ENCODE data around the gene ZNF644. TPM values are rescaled to one million over a fixed set of nuclear protein-coding genes. Genes with fewer than 3 reads are reported as not detected.
"Not testable (repeated sequence)": the region's sequence is repeated elsewhere in the genome, so short reads cannot be mapped to it uniquely, and the experiment has no call there.

ZNF644 gene
- total RNA-seq, 2 donors from 2014 or later: 36.3 to 54.3 TPM

GRCh38 chr1:90891756-90892155 lies 130.1 kb downstream of the ZNF644 start:
- H3K36me3 ChIP-seq; H3K9me3 ChIP-seq; H3K4me3 ChIP-seq; H3K27ac ChIP-seq; H3K4me1 ChIP-seq (replicated peaks); H3K27me3 ChIP-seq (replicated peaks; ENCODE audit: insufficient read depth); DNase-seq (ENCODE audit: low spot score); intact Hi-C loops (cut with DNase I): not testable (repeated sequence)
- 97% methylated on average over 12 of the region's 28 CpGs for WGBS

DNA sequence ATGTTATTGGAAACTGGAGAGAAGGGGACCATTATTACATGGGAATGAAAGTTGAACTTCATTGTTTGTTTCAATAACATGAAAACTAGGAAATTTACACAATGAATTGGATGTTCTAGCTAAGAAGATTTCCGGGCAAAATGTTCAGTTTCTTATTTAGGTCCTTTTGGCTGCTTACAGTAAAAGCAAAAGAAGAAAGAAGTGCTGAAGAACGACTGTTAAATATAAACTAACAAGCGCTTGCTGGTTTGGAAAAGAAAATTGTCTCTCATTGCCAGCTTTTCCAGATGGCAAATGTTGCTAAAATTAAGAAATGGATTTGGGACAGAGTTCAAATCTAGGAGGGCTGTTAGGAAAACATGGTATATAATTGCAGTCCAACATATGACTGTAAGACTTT lies 139.6 kb downstream of the ZNF644 start:
- intact Hi-C loops (cut with DNase I): no loop called here
- WGBS: 60% methylated on average over 3 of the region's 3 CpGs
- TF ChIP-seq, protein P1, sequence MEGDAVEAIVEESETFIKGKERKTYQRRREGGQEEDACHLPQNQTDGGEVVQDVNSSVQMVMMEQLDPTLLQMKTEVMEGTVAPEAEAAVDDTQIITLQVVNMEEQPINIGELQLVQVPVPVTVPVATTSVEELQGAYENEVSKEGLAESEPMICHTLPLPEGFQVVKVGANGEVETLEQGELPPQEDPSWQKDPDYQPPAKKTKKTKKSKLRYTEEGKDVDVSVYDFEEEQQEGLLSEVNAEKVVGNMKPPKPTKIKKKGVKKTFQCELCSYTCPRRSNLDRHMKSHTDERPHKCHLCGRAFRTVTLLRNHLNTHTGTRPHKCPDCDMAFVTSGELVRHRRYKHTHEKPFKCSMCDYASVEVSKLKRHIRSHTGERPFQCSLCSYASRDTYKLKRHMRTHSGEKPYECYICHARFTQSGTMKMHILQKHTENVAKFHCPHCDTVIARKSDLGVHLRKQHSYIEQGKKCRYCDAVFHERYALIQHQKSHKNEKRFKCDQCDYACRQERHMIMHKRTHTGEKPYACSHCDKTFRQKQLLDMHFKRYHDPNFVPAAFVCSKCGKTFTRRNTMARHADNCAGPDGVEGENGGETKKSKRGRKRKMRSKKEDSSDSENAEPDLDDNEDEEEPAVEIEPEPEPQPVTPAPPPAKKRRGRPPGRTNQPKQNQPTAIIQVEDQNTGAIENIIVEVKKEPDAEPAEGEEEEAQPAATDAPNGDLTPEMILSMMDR (IDR thresholded peaks at IDR 0.05): no peak
- TF ChIP-seq POLR2A (IDR thresholded peaks at IDR 0.05) (no peak), POLR2AphosphoS5 (IDR thresholded peaks at IDR 0.05) (no peak)

DNA sequence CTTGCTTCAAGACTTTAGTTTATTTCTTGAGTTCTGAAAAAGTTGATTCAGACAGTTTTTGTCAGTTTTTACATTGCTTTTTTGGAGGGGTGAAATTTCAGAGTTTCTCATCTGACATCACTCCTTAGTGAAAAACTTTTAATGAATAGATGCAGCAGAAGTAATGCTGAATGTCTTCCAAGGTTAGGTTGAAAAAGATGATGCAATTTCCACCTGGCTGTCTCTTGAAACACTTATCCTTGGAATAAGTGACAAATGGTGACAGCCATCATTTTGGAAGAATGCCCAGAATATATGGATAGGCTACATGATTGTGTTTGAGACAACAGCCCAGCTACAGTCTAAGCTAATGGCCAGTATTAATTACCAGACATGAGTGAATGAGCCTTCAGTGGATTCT lies 140.8 kb downstream of the ZNF644 start:
- TF ChIP-seq, protein P1 (IDR thresholded peaks at IDR 0.05): no peak
- TF ChIP-seq POLR2AphosphoS5 (IDR thresholded peaks at IDR 0.05) (no peak), POLR2A (IDR thresholded peaks at IDR 0.05) (no peak)
- no peak overlapping the region for H3K27ac ChIP-seq
- DNase-seq (ENCODE audit: low spot score): no peak
- intact Hi-C loops (cut with DNase I): no loop called here
- no peaks in the 10 kb centered on the region for H3K4me1 ChIP-seq (replicated peaks)
- H3K36me3 ChIP-seq: no peaks in the 10 kb centered on the region
- H3K27me3 ChIP-seq (replicated peaks; ENCODE audit: insufficient read depth): no peaks in the 10 kb centered on the region
- H3K4me3 ChIP-seq: no peak overlapping the region
- H3K9me3 ChIP-seq: no peaks in the 10 kb centered on the region

More for the DNA sequence above, 139.6 kb downstream of the ZNF644 start:
- Histone ChIP-seq H3K4me3 (no peak overlapping the region), H3K9me3 (no peaks in the 10 kb centered on the region), H3K4me1 (replicated peaks) (no peaks in the 10 kb centered on the region), H3K27ac (no peak overlapping the region), H3K27me3 (replicated peaks; ENCODE audit: insufficient read depth) (no peaks in the 10 kb centered on the region), H3K36me3 (no peaks in the 10 kb centered on the region)
- no peak for DNase-seq (ENCODE audit: low spot score)

DNA sequence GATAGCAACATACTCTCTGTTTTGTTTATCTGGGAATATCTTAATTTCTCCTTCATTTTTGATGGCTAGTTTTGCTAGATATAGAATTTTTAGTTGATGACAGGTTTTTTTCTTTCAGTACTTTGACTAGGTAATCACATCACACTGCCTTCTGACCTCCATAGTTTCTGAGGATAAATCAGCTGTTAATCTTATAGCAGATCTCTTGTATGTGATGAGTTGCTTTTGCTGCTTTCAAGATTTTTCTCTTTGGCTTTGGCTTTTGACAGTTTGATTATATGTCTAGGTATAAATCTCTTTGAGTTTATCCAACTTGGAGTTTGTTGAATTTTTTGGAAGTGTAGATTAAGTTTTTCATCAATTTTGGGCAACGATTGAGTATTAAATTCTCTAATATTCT lies 142.6 kb downstream of the ZNF644 start:
- Histone ChIP-seq H3K4me1 (replicated peaks) (no peaks in the 10 kb centered on the region), H3K27me3 (replicated peaks; ENCODE audit: insufficient read depth) (no peaks in the 10 kb centered on the region), H3K9me3 (no peaks in the 10 kb centered on the region), H3K36me3 (no peaks in the 10 kb centered on the region), H3K4me3 (no peak overlapping the region), H3K27ac (no peak overlapping the region)
- DNase-seq (ENCODE audit: low spot score): no peak
- intact Hi-C loops (cut with DNase I): no loop called here
- TF ChIP-seq POLR2AphosphoS5 (IDR thresholded peaks at IDR 0.05) (no peak), POLR2A (IDR thresholded peaks at IDR 0.05) (no peak)
- TF ChIP-seq, protein P1 (IDR thresholded peaks at IDR 0.05): no peak
- 100% methylated on average over 1 of the region's 1 CpG for WGBS

DNA sequence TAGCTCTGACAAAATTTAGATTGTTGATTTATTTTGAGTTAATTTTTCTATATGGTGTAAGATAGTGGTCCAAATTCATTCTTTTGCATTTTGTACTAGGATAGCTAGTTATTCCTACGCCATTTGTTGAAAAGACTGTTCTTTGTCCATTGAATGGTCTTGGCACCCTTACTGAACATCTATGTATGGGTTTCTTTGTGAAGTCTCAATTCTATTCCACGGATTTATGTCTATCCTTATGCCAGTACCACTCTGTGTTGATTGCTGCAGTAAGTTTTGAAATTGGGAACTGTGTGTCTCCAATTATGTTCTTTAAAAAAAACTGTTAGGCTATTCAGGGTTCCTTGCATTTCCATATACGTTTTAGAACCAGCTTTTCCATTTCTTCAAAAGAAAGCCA lies 145.7 kb downstream of the ZNF644 start:
- Histone ChIP-seq H3K4me1 (replicated peaks) (no peaks in the 10 kb centered on the region), H3K27me3 (replicated peaks; ENCODE audit: insufficient read depth) (no peaks in the 10 kb centered on the region), H3K36me3 (no peaks in the 10 kb centered on the region), H3K4me3 (no peak overlapping the region), H3K27ac (no peak overlapping the region), H3K9me3 (no peaks in the 10 kb centered on the region)
- TF ChIP-seq, protein P1 (IDR thresholded peaks at IDR 0.05): no peak
- TF ChIP-seq POLR2A (IDR thresholded peaks at IDR 0.05) (no peak), POLR2AphosphoS5 (IDR thresholded peaks at IDR 0.05) (no peak)
- intact Hi-C loops (cut with DNase I): no loop called here
- WGBS: 87% methylated on average over 3 of the region's 3 CpGs
- no peak for DNase-seq (ENCODE audit: low spot score)

All from prostate gland (tissue), 2 donors.